ENCODE results near the gene GZMM.

- TF ChIP-seq CTCF (IDR thresholded peaks at IDR 0.05 in 8 of 11, conservative IDR thresholded peaks at IDR 0.05 in 3 of 11) = no peak
- TF ChIP-seq POLR2A (IDR thresholded peaks at IDR 0.05) = no peak
Measured at GRCh38 chr19:597406-598315, 53.8 kb downstream of the GZMM start.

Measured in spleen (tissue), 7 donors.